ENCODE measurements around the gene P2RX7.
"Not testable (repeated sequence)": the region's sequence is repeated elsewhere in the genome, so short reads cannot be mapped to it uniquely, and the experiment has no call there.

Gene P2RX7

GRCh38 chr12:121196902-121197301 is 64.2 kb downstream of the P2RX7 start:
- H3K36me3 ChIP-seq = no peaks in the 10 kb centered on the region
- peaks cover 10 to 12% of the 10 kb centered on the region in 2 experiments for H3K4me1 ChIP-seq (ENCODE audit: control insufficient read depth in 1 of 2, insufficient read depth in 1 of 2, low read depth in 1 of 2, low read length in 1 of 2)
- H3K9me3 ChIP-seq = no peaks in the 10 kb centered on the region
- no peaks in the 10 kb centered on the region for H3K27me3 ChIP-seq
- H3K4me3 ChIP-seq (ENCODE audit: low read depth in 1 of 2, low read length in 1 of 2) = no peak overlapping the region
- TF ChIP-seq, protein P1, sequence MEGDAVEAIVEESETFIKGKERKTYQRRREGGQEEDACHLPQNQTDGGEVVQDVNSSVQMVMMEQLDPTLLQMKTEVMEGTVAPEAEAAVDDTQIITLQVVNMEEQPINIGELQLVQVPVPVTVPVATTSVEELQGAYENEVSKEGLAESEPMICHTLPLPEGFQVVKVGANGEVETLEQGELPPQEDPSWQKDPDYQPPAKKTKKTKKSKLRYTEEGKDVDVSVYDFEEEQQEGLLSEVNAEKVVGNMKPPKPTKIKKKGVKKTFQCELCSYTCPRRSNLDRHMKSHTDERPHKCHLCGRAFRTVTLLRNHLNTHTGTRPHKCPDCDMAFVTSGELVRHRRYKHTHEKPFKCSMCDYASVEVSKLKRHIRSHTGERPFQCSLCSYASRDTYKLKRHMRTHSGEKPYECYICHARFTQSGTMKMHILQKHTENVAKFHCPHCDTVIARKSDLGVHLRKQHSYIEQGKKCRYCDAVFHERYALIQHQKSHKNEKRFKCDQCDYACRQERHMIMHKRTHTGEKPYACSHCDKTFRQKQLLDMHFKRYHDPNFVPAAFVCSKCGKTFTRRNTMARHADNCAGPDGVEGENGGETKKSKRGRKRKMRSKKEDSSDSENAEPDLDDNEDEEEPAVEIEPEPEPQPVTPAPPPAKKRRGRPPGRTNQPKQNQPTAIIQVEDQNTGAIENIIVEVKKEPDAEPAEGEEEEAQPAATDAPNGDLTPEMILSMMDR (IDR thresholded peaks at IDR 0.05) = no peak
- H3K27ac ChIP-seq = peak overlapping the region; percentile 89

DNA sequence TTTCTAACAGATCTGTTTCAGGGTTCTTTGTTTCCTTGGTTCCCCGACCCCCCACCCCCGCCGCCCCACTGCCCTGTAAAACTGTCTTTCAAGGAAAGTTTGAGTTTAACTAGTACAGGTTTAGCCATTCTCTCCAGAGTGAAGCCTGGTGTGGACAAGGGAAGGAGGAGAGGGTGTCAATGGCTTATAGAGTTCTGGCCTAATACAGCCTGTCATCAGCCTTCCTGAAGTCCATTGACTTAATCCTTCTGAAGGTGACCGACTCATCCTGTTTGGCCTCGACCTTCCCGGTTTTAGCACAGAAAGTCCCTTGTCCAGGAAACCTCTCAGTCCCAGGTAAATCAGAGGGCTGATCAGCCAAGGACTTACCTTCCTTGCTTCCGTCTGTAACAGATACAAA is 66.3 kb downstream of the P2RX7 start:
- no peak overlapping the region for H3K4me3 ChIP-seq (ENCODE audit: low read depth in 1 of 2, low read length in 1 of 2)
- H3K4me1 ChIP-seq (ENCODE audit: control insufficient read depth in 1 of 2, insufficient read depth in 1 of 2, low read depth in 1 of 2, low read length in 1 of 2) = peaks cover 10 to 12% of the 10 kb centered on the region in 2 experiments
- no peaks in the 10 kb centered on the region for H3K36me3 ChIP-seq
- no peaks in the 10 kb centered on the region for H3K9me3 ChIP-seq
- no peaks in the 10 kb centered on the region for H3K27me3 ChIP-seq
- H3K27ac ChIP-seq = no peak overlapping the region
- TF ChIP-seq, protein P1 (IDR thresholded peaks at IDR 0.05) = no peak

DNA sequence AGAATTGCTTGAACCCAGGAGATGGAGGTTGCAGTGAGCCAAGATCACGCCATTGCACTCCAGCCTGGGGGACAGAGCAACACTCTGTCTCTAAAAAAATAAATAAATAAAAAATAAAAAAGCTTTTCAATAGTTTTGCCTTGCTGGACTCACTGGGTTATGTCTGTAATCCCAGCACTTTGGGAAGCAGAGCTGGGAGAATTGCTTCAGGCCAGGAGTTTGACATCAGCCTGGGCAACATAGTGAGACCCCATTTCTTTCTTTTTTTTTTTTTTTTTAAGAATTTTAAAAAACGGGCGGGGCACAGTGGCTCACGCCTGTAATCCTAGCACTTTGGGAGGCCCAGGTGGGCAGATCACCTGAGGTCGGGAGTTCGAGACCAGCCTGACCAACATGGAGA is 68.5 kb downstream of the P2RX7 start:
- not testable (repeated sequence) for H3K36me3 ChIP-seq; H3K9me3 ChIP-seq; H3K4me3 ChIP-seq (ENCODE audit: low read depth in 1 of 2, low read length in 1 of 2); H3K27me3 ChIP-seq; H3K27ac ChIP-seq
- H3K4me1 ChIP-seq (ENCODE audit: control insufficient read depth in 1 of 2, insufficient read depth in 1 of 2, low read depth in 1 of 2, low read length in 1 of 2) = peaks cover 10 to 12% of the 10 kb centered on the region in 2 experiments

DNA sequence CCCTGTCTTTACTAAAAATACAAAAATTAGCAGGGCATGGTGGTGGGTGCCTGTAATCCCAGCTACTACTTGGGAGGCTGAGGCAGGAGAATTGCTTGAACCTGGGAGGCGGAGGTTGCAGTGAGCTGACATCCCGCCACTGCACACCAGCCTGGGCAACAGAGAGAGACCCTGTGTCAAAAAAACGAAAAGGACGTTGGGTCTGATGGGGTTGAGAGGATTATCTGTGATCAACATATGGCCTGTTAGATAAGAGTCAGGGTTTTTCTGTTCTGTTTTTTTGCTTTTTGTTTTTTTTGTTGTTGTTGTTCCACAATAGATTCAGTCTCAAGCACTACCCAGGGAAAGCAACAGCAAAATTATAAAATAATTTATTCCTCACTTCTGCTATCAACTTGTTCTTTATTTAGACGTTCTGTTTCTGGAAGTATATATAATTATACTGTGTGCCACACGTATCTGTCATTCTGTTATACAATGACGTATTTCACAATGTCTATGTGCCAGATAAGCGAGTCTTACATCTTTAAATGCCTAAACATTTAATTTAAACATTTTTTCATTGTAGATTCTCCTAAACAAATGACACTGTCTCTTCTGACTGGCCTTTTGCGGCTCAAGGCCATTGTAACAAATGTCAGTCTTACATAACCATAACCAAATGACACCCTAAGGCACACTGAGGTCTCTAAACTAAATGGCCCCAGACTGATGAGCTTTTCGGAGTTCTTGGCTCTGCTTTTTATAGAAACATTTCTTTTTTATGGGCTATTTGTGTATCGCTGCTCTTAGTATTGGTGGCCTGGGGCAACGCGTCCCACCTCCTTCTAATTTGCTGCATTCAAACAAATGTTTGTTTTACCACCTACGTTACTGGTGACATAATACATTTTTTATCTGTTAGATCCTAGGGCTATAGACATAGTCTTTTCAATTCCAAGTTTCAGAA is 70.0 kb downstream of the P2RX7 start:
- Histone ChIP-seq H3K9me3 (no peaks in the 10 kb centered on the region), H3K27me3 (no peaks in the 10 kb centered on the region), H3K36me3 (no peaks in the 10 kb centered on the region), H3K4me3 (ENCODE audit: low read depth in 1 of 2, low read length in 1 of 2) (no peak overlapping the region), H3K27ac (no peak overlapping the region), H3K4me1 (ENCODE audit: control insufficient read depth in 1 of 2, insufficient read depth in 1 of 2, low read depth in 1 of 2, low read length in 1 of 2) (no peaks in the 10 kb centered on the region)
- TF ChIP-seq, protein P1 (IDR thresholded peaks at IDR 0.05) = no peak

DNA sequence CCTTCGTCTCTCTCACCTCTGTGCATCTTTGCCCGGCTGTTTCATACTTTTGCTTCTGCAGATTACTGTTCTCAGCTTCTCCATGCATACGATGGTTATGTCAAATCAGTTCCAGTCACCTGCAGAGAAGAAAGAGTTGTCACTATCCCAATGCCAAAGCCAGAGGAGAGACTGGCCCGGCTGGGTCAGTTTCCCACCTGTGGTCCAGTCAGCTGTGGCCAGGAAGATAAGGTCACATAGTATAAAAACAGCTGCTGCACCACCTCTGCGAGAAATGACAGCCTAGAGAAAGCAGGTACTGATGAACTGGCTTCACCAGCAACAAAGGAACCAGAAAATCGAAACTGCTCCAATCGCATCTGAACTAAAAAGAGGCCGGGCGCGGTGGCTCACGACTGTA is 70.8 kb downstream of the P2RX7 start:
- Histone ChIP-seq H3K4me1 (ENCODE audit: control insufficient read depth in 1 of 2, insufficient read depth in 1 of 2, low read depth in 1 of 2, low read length in 1 of 2) (no peaks in the 10 kb centered on the region), H3K27ac (no peak overlapping the region), H3K9me3 (no peaks in the 10 kb centered on the region), H3K4me3 (ENCODE audit: low read depth in 1 of 2, low read length in 1 of 2) (no peak overlapping the region), H3K36me3 (no peaks in the 10 kb centered on the region), H3K27me3 (no peaks in the 10 kb centered on the region)
- TF ChIP-seq, protein P1 (IDR thresholded peaks at IDR 0.05) = no peak

- H3K27ac ChIP-seq = no peak overlapping the region
- TF ChIP-seq, protein P1 (IDR thresholded peaks at IDR 0.05) = no peak
Measured at GRCh38 chr12:121205491-121205890, 72.8 kb downstream of the P2RX7 start.

GRCh38 chr12:121208571-121208970 is 75.9 kb downstream of the P2RX7 start:
- not testable (repeated sequence) for H3K27ac ChIP-seq; H3K4me1 ChIP-seq (ENCODE audit: control insufficient read depth in 1 of 2, insufficient read depth in 1 of 2, low read depth in 1 of 2, low read length in 1 of 2); H3K36me3 ChIP-seq; H3K4me3 ChIP-seq (ENCODE audit: low read depth in 1 of 2, low read length in 1 of 2); H3K27me3 ChIP-seq; H3K9me3 ChIP-seq

More at GRCh38 chr12:121205491-121205890, 72.8 kb downstream of the P2RX7 start:
- H3K4me3 ChIP-seq (ENCODE audit: low read depth in 1 of 2, low read length in 1 of 2) = no peak overlapping the region
- H3K9me3 ChIP-seq = no peaks in the 10 kb centered on the region
- H3K36me3 ChIP-seq = no peaks in the 10 kb centered on the region
- H3K27me3 ChIP-seq = no peaks in the 10 kb centered on the region
- H3K4me1 ChIP-seq (ENCODE audit: control insufficient read depth in 1 of 2, insufficient read depth in 1 of 2, low read depth in 1 of 2, low read length in 1 of 2) = peaks cover 0 to 3% of the 10 kb centered on the region in 2 experiments
